ENCODE results near the gene KCNQ4. TPM values are rescaled to one million over a fixed set of nuclear protein-coding genes. Genes with fewer than 3 reads are reported as not detected.

KCNQ4 gene
- total and polyA plus RNA-seq, 2 of the 13 experiments (the other 11 are each of a cell fraction or from before 2014, with no cell fraction given), result 0.02 to 0.09 TPM

GRCh38 chr1:40749817-40750216 is 33.8 kb upstream of the KCNQ4 start (continued):
- TF ChIP-seq ZC3H13 (CRISPR knock-in tag; IDR thresholded peaks at IDR 0.05) (no peak), ARID5B (CRISPR knock-in tag; IDR thresholded peaks at IDR 0.05) (peak; percentile 57), ZNF549 (CRISPR knock-in tag; IDR thresholded peaks at IDR 0.05) (no peak), NCOA2 (CRISPR knock-in tag; IDR thresholded peaks at IDR 0.05) (peak; percentile 42; the same call in 1 of the 2 replicates), TFDP1 (CRISPR knock-in tag; IDR thresholded peaks at IDR 0.05; ENCODE audit: borderline replicate concordance) (no peak), NBN (conservative IDR thresholded peaks at IDR 0.05) (no peak), ZNF292 (CRISPR knock-in tag; IDR thresholded peaks at IDR 0.05; ENCODE audit: borderline replicate concordance, low read depth) (no peak), BRF2 (CRISPR knock-in tag; IDR thresholded peaks at IDR 0.05) (no peak), MATR3 (CRISPR knock-in tag; IDR thresholded peaks at IDR 0.05) (no peak), ZNF333 (CRISPR knock-in tag; IDR thresholded peaks at IDR 0.05; ENCODE audit: borderline replicate concordance) (no peak), SYNCRIP (IDR thresholded peaks at IDR 0.05; ENCODE audit: insufficient read depth, low read depth, low read length) (no peak), PPARG (CRISPR knock-in tag; conservative IDR thresholded peaks at IDR 0.05) (no peak), CHCHD3 (CRISPR knock-in tag; IDR thresholded peaks at IDR 0.05) (no peak)

Measured in HepG2 (cell line).